Neutrophil (primary cell): ENCODE measurements around the gene MSL3.

Experiments
- H3K27ac ChIP-seq: fragments of 200-600 bp; sonication (generic); 2 replicates; pipeline ENCODE4 v1.5.1; 2016; ENCODE audit warnings: mild to moderate bottlenecking, moderate library complexity
- H3K27me3 ChIP-seq: fragments of 200-600 bp; sonication (generic); 2 replicates; pipeline ENCODE4 v1.6.0; 2016; ENCODE audit warnings: mild to moderate bottlenecking
- H3K36me3 ChIP-seq: fragments of 200-600 bp; sonication (generic); 2 replicates; pipeline ENCODE4 v1.5.1; 2017
- H3K4me1 ChIP-seq, 2 experiments: fragments of 200-600 bp in 1 of 2; sonication (generic) in 1 of 2; 1 replicate in 1 of 2; 2 replicates in 1 of 2; pipeline versions ENCODE4 v1.5.1 to v1.6.1; 2013 to 2016; ENCODE audit warnings: low read depth in 1 of 2, low read length in 1 of 2, mild to moderate bottlenecking in 1 of 2, moderate library complexity in 1 of 2; ENCODE audit not compliant: control insufficient read depth in 1 of 2, insufficient read depth in 1 of 2
- H3K4me3 ChIP-seq, 2 experiments: fragments of 200-600 bp in 1 of 2; sonication (generic) in 1 of 2; 1 replicate in 1 of 2; 2 replicates in 1 of 2; pipeline ENCODE4 v1.5.1; 2013 to 2016; ENCODE audit warnings: low read depth in 1 of 2, low read length in 1 of 2, mild to moderate bottlenecking in 1 of 2, moderate library complexity in 1 of 2
- H3K9me3 ChIP-seq: fragments of 200-600 bp; sonication (generic); 2 replicates; pipeline ENCODE4 v1.5.1; 2016
- TF ChIP-seq, protein P1 (sequence below): fragments of 200-600 bp; sonication (generic); IDR thresholded peaks from 2 replicates; pipeline ENCODE4 v1.5.1; 2016; ENCODE audit warnings: antibody characterized with exemption

MSL3 gene

DNA sequence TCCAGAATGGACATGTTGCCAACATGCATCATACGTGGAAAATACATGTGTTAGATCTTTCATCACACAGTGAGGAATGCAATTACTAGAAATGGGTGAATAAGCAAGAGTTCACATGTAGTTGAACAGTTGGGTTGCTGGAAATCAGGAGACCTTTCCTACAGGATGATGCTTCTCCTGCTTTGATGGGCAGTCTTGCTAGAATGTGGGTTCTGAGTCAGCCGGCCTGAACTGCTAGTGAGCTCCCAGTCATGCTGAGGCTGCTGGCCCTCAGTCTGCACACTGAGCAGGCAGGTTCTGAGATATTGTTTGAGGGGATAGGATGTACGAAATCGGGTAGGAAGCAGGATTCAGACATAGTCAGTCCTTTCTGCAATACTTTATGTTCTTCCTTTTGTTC is 20.2 kb downstream of the MSL3 start:
- TF ChIP-seq, protein P1, sequence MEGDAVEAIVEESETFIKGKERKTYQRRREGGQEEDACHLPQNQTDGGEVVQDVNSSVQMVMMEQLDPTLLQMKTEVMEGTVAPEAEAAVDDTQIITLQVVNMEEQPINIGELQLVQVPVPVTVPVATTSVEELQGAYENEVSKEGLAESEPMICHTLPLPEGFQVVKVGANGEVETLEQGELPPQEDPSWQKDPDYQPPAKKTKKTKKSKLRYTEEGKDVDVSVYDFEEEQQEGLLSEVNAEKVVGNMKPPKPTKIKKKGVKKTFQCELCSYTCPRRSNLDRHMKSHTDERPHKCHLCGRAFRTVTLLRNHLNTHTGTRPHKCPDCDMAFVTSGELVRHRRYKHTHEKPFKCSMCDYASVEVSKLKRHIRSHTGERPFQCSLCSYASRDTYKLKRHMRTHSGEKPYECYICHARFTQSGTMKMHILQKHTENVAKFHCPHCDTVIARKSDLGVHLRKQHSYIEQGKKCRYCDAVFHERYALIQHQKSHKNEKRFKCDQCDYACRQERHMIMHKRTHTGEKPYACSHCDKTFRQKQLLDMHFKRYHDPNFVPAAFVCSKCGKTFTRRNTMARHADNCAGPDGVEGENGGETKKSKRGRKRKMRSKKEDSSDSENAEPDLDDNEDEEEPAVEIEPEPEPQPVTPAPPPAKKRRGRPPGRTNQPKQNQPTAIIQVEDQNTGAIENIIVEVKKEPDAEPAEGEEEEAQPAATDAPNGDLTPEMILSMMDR, result no peak
- no peak overlapping the region for H3K27ac ChIP-seq
- no peak overlapping the region for H3K4me3 ChIP-seq
- H3K4me1 ChIP-seq, result no peaks in the 10 kb centered on the region
- no peaks in the 10 kb centered on the region for H3K9me3 ChIP-seq
- peaks cover 31% of the 10 kb centered on the region for H3K36me3 ChIP-seq
- no peaks in the 10 kb centered on the region for H3K27me3 ChIP-seq

DNA sequence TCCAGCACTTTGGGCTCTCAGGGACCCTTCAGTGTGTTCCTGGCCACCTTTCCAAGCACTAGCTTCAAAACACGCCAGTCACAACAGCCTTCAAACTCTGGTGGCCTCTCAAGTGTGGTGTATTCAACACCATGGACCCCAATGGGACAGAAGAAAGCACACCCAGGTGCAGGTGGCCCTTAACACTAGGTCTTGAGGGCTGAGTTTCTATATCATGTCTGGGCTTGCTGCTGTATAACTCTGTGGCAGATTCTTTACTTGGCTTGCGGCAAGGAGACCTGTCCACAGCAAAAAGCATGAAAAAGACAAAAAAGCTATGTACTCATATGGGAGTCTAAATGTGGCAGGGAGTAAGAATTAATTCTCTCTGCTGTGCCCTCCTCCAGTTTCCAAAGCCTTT is 23.1 kb downstream of the MSL3 start:
- Histone ChIP-seq H3K36me3 (peaks cover 7% of the 10 kb centered on the region), H3K4me3 (no peak overlapping the region), H3K27ac (no peak overlapping the region), H3K9me3 (no peaks in the 10 kb centered on the region), H3K4me1 (no peaks in the 10 kb centered on the region), H3K27me3 (no peaks in the 10 kb centered on the region)
- TF ChIP-seq, protein P1, result no peak

DNA sequence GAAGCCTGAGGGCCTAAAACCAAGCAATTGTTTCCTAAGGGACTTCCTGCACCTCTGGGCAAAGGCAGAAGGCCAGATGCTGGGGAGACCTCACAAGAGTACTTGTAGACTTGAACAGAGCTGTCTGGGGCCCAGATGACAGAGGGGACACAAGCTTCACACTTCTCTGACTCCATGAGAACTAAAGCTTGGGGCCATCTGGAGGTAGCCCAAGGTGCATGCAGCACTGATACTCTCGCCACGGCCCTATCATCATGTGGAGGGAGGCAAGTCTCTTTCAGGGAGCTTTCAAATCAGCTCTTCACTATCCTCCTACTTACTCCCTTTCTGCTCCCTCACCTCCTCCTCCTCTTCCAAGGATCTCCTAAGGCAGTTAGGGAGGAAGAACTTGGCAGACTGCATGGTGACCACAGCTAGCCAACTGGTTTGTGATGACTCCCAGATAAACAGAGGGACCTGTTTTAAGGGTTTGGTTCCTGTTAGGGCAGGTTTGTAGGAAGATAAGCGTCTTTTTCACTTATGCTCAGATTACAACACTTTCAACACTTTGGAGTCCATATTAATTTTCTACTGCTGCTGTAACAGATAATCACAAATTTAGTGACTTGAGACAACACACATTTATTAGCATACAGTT is 23.8 kb downstream of the MSL3 start:
- no peaks in the 10 kb centered on the region for H3K36me3 ChIP-seq
- H3K4me1 ChIP-seq, result no peaks in the 10 kb centered on the region
- no peak overlapping the region for H3K27ac ChIP-seq
- H3K27me3 ChIP-seq, result no peaks in the 10 kb centered on the region
- H3K4me3 ChIP-seq, result no peak overlapping the region
- TF ChIP-seq, protein P1, result no peak
- H3K9me3 ChIP-seq, result no peaks in the 10 kb centered on the region

DNA sequence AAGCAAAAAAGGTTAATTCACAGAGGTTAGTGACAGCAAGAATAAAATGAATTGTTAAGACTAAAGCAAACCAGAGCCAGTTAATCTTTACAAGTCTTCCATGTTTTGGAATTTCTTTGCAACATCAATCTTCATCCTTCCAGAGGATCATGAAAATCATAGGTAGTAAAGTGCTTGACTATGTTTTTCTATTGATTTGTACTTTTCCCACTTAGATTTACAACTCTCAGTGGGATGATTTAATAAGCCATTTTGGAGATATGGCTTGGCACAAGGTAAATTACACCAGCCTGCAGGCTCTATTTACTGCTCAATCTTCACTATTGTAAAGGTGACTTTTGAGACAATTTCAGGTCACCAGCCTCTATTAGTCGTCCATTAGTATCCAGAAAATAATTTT is 26.5 kb downstream of the MSL3 start:
- peaks cover 0 to 5% of the 10 kb centered on the region in 2 experiments for H3K4me1 ChIP-seq
- H3K9me3 ChIP-seq, result no peaks in the 10 kb centered on the region
- TF ChIP-seq, protein P1, result no peak
- no peaks in the 10 kb centered on the region for H3K27me3 ChIP-seq
- no peak overlapping the region for H3K27ac ChIP-seq
- no peak overlapping the region for H3K4me3 ChIP-seq
- H3K36me3 ChIP-seq, result no peaks in the 10 kb centered on the region

GRCh38 chrX:11786862-11787261 is 28.8 kb downstream of the MSL3 start:
- TF ChIP-seq, protein P1, result no peak
- H3K27ac ChIP-seq, result no peak overlapping the region

More at GRCh38 chrX:11786862-11787261, 28.8 kb downstream of the MSL3 start:
- Histone ChIP-seq H3K4me1 (peaks cover 0 to 5% of the 10 kb centered on the region in 2 experiments), H3K36me3 (no peaks in the 10 kb centered on the region), H3K9me3 (no peaks in the 10 kb centered on the region), H3K27me3 (no peaks in the 10 kb centered on the region), H3K4me3 (no peak overlapping the region)
